CD8-positive, alpha-beta memory T cell (primary cell): Measurements from ENCODE around the gene NUP93. TPM values are rescaled to one million over a fixed set of nuclear protein-coding genes. Genes with fewer than 3 reads are reported as not detected.

Experiments used
- CTCF ChIA-PET: fragments of 350-600 bp; sonication (Branson Sonifier 250); formaldehyde crosslinking; loops from one replicate; lab custom pipeline; 2021; ENCODE audit warnings: antibody characterized with exemption; lab: Charles Lee
- POLR2A ChIA-PET: fragments of 350-600 bp; sonication (Branson Sonifier 250); formaldehyde crosslinking; loops from one replicate; lab custom pipeline; 2021; ENCODE audit warnings: antibody characterized with exemption; lab: Charles Lee
- DNase-seq, 5 donors: peaks; one replicate each; pipeline versions ENCODE4 v3.0.0 to v3.0.0-alpha.2; 2020 to 2022; ENCODE audit warnings: mixed read lengths in 1 of 5
- H3K27ac ChIP-seq: one replicate; pipeline ENCODE4 v1.7.0; 2013; ENCODE audit warnings: low read depth, mild to moderate bottlenecking, low read length, moderate library complexity
- H3K27me3 ChIP-seq: 2 replicates; pipeline ENCODE4 v1.7.0; 2013; ENCODE audit warnings: low read length, mild to moderate bottlenecking; ENCODE audit not compliant: insufficient read depth, poor library complexity, severe bottlenecking
- H3K36me3 ChIP-seq: 2 replicates; pipeline ENCODE4 v1.7.0; 2013; ENCODE audit warnings: mild to moderate bottlenecking, low read length, moderate library complexity; ENCODE audit not compliant: insufficient read depth
- H3K4me1 ChIP-seq: 2 replicates; pipeline ENCODE4 v1.7.0; 2013; ENCODE audit warnings: mild to moderate bottlenecking, low read length, moderate library complexity; ENCODE audit not compliant: insufficient read depth
- H3K4me3 ChIP-seq: 2 replicates; pipeline ENCODE4 v1.7.0; 2013; ENCODE audit warnings: mild to moderate bottlenecking, low read length
- H3K9me3 ChIP-seq: 2 replicates; pipeline ENCODE4 v1.7.0; 2013; ENCODE audit warnings: mild to moderate bottlenecking, low read length
- H3K27ac Mint-ChIP-seq, 8 donors: one replicate each; pipeline ENCODE4 v1.8.0; 2020 to 2021; ENCODE audit warnings: mixed read lengths in 8 of 8, mild to moderate bottlenecking in 6 of 8, inconsistent platforms in 3 of 8, moderate library complexity in 3 of 8
- H3K27me3 Mint-ChIP-seq, 2 donors: one replicate each; pipeline ENCODE4 v1.8.0; 2020 to 2021; ENCODE audit warnings: mixed read lengths in 2 of 2, mild to moderate bottlenecking in 1 of 2, moderate library complexity in 1 of 2
- H3K36me3 Mint-ChIP-seq, 3 donors: one replicate each; pipeline ENCODE4 v1.8.0; 2020 to 2021; ENCODE audit warnings: mixed read lengths in 3 of 3, inconsistent platforms in 1 of 3, mild to moderate bottlenecking in 1 of 3
- H3K4me1 Mint-ChIP-seq, 3 donors: one replicate each; pipeline ENCODE4 v1.8.0; 2020 to 2021; ENCODE audit warnings: mixed read lengths in 3 of 3, inconsistent platforms in 1 of 3, mild to moderate bottlenecking in 1 of 3
- H3K4me3 Mint-ChIP-seq, 7 donors: one replicate each; pipeline ENCODE4 v1.8.0; 2020 to 2021; ENCODE audit warnings: mixed read lengths in 7 of 7, mild to moderate bottlenecking in 6 of 7, moderate library complexity in 4 of 7, inconsistent platforms in 2 of 7
- H3K9me3 Mint-ChIP-seq, 5 donors: one replicate each; pipeline ENCODE4 v1.8.0; 2020 to 2022; ENCODE audit warnings: mixed read lengths in 5 of 5, mild to moderate bottlenecking in 3 of 5, moderate library complexity in 2 of 5, inconsistent platforms in 1 of 5
- polyA plus RNA-seq: library from polyadenylated mRNA; unstranded; fragments of 300-500 nt; fragmentation: Illumina TruSeq; gene quantifications from one replicate; pipeline ENCODE4 v1.2.3, GENCODE V29; 2021
- total RNA-seq, 2 experiments: library from RNA; stranded (reverse); gene quantifications; one replicate each; pipeline ENCODE4 v1.2.3, GENCODE V29; 2021

The NUP93 gene
- total and polyA plus RNA-seq, 3 experiments from 2014 or later, result 93.8 to 155 (median 153) TPM

GRCh38 chr16:56776562-56776961, 46.6 kb downstream of the NUP93 start:
- ChIA-PET POLR2A (no interaction called here), CTCF (no interaction called here)
- H3K36me3 Mint-ChIP-seq, result peaks cover 0 to 5% (median 0%) of the 10 kb centered on the region in 3 donors
- H3K4me3 ChIP-seq, result no peak overlapping the region
- no peaks in the 10 kb centered on the region for H3K9me3 Mint-ChIP-seq
- H3K27me3 Mint-ChIP-seq, result no peaks in the 10 kb centered on the region
- no peaks in the 10 kb centered on the region for H3K4me1 ChIP-seq
- H3K27ac Mint-ChIP-seq, result no peak overlapping the region
- H3K4me3 Mint-ChIP-seq, result no peak overlapping the region
- H3K36me3 ChIP-seq, result no peaks in the 10 kb centered on the region
- H3K27me3 ChIP-seq, result no peaks in the 10 kb centered on the region
- H3K27ac ChIP-seq, result no peak overlapping the region
- peaks cover 44 to 62% (median 49%) of the 10 kb centered on the region in 3 donors for H3K4me1 Mint-ChIP-seq
- no peaks in the 10 kb centered on the region for H3K9me3 ChIP-seq
- DNase-seq, result no peak

- no peaks in the 10 kb centered on the region for H3K27me3 ChIP-seq
- no peak overlapping the region for H3K27ac Mint-ChIP-seq
- no peaks in the 10 kb centered on the region for H3K36me3 ChIP-seq
- H3K36me3 Mint-ChIP-seq, result peaks cover 0 to 5% (median 0%) of the 10 kb centered on the region in 3 donors
- no peaks in the 10 kb centered on the region for H3K9me3 ChIP-seq
- ChIA-PET CTCF (no interaction called here), POLR2A (no interaction called here)
- H3K27me3 Mint-ChIP-seq, result peaks cover 0 to 1% of the 10 kb centered on the region in 2 donors
- no peak overlapping the region for H3K27ac ChIP-seq
- no peak overlapping the region for H3K4me3 Mint-ChIP-seq
- H3K4me3 ChIP-seq, result no peak overlapping the region
- no peak for DNase-seq
- H3K9me3 Mint-ChIP-seq, result no peaks in the 10 kb centered on the region
- H3K4me1 ChIP-seq, result no peaks in the 10 kb centered on the region
- H3K4me1 Mint-ChIP-seq, result peaks cover 44 to 62% (median 49%) of the 10 kb centered on the region in 3 donors
Observed at GRCh38 chr16:56777001-56777400, 47.1 kb downstream of the NUP93 start.

DNA sequence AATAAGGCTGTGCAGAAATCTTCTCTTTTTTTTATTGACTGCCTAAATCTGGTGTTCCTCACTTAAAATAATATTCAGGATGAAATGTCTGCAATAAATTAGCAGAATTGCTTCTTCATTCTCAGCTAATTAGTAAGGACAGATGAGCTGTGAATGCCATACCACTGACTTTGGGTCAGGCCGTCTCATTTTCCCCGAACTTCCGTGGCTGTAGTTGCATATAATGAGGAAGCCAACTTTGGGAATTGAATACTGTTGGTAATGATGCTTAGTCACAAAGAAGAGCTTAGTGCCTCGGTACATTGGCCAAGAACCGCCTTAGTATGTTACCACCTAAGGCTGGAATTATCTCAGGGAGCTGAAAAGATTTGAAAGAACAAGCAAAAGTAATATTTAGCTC, 47.6 kb downstream of the NUP93 start:
- Histone ChIP-seq H3K27ac (no peak overlapping the region), H3K27me3 (no peaks in the 10 kb centered on the region), H3K9me3 (no peaks in the 10 kb centered on the region), H3K36me3 (no peaks in the 10 kb centered on the region), H3K4me1 (no peaks in the 10 kb centered on the region), H3K4me3 (no peak overlapping the region)
- H3K36me3 Mint-ChIP-seq, result peaks cover 0 to 7% (median 0%) of the 10 kb centered on the region in 3 donors
- no peak overlapping the region for H3K27ac Mint-ChIP-seq
- peaks cover 0 to 1% of the 10 kb centered on the region in 2 donors for H3K27me3 Mint-ChIP-seq
- ChIA-PET CTCF (no interaction called here), POLR2A (no interaction called here)
- H3K9me3 Mint-ChIP-seq, result no peaks in the 10 kb centered on the region
- no peak for DNase-seq
- peaks cover 42 to 58% (median 49%) of the 10 kb centered on the region in 3 donors for H3K4me1 Mint-ChIP-seq
- H3K4me3 Mint-ChIP-seq, result no peak overlapping the region

DNA sequence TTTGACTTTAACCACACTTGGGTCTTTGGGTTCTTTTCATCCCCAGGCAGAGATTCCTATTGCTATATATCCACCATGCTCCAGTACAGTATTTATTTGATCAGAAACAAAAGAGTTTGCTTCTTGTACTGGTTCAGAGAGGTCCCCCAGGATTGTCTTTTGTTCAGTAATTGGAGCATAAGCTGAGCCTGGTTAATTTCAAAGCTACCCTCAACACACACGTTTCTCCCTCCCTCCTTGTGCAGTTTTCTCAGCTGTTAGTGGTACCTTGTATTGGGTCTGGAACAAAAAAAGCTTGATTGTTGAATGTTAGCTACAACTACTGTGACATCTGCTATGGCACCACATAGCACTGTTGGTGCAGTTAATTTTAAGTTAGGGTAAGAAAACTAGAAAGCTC, 50.0 kb downstream of the NUP93 start:
- ChIA-PET CTCF (interaction anchor here (1.7 kb wide), 1 partner anchor 13 kb away, joined by 4 read pairs; no protein-coding TSS in a partner anchor), POLR2A (no interaction called here)
- Histone ChIP-seq H3K4me1 (no peaks in the 10 kb centered on the region), H3K4me3 (no peak overlapping the region), H3K36me3 (no peaks in the 10 kb centered on the region), H3K9me3 (no peaks in the 10 kb centered on the region), H3K27ac (no peak overlapping the region), H3K27me3 (no peaks in the 10 kb centered on the region)
- peak overlapping the region in 3 of 8 donors; percentile 26 to 79 (median 58) for H3K27ac Mint-ChIP-seq
- H3K4me3 Mint-ChIP-seq, result no peak overlapping the region
- H3K4me1 Mint-ChIP-seq, result peaks cover 45 to 55% (median 48%) of the 10 kb centered on the region in 3 donors
- peaks cover 0 to 1% of the 10 kb centered on the region in 2 donors for H3K27me3 Mint-ChIP-seq
- no peak for DNase-seq
- H3K36me3 Mint-ChIP-seq, result peaks cover 0 to 8% (median 0%) of the 10 kb centered on the region in 3 donors
- no peaks in the 10 kb centered on the region for H3K9me3 Mint-ChIP-seq

DNA sequence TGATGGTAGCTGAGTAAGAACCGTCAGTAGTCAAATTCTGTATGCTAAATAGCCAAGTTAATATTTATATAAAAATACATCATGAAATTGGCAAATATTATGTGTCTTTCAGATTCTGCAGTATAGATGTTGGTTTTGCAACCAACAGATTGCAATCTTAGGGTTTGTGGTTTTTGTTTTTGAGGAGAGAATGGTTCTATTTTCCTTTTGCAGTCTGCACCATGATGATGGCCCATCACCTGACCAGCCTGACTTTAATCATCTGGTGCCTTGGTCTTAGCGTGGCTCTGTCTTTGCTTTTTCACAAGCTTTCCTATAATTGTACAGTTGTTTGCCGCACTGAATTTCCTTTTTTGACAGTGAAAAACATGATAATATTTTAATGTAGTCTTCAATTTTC, 50.7 kb downstream of the NUP93 start:
- Mint-ChIP-seq H3K4me1 (peaks cover 45 to 55% (median 48%) of the 10 kb centered on the region in 3 donors), H3K9me3 (no peaks in the 10 kb centered on the region), H3K36me3 (peaks cover 0 to 8% (median 0%) of the 10 kb centered on the region in 3 donors), H3K27ac (peak overlapping the region in 3 of 8 donors; percentile 4 to 41 (median 7)), H3K27me3 (peaks cover 0 to 1% of the 10 kb centered on the region in 2 donors), H3K4me3 (peak overlapping the region in 4 of 7 donors; percentile 4 to 41 (median 36))
- H3K36me3 ChIP-seq, result no peaks in the 10 kb centered on the region
- ChIA-PET POLR2A (no interaction called here), CTCF (interaction anchor here (1.7 kb wide), 1 partner anchor 13 kb away, joined by 4 read pairs; no protein-coding TSS in a partner anchor)
- H3K4me1 ChIP-seq, result no peaks in the 10 kb centered on the region
- H3K9me3 ChIP-seq, result no peaks in the 10 kb centered on the region
- H3K27me3 ChIP-seq, result no peaks in the 10 kb centered on the region
- no peak for DNase-seq
- no peak overlapping the region for H3K27ac ChIP-seq
- H3K4me3 ChIP-seq, result no peak overlapping the region

DNA sequence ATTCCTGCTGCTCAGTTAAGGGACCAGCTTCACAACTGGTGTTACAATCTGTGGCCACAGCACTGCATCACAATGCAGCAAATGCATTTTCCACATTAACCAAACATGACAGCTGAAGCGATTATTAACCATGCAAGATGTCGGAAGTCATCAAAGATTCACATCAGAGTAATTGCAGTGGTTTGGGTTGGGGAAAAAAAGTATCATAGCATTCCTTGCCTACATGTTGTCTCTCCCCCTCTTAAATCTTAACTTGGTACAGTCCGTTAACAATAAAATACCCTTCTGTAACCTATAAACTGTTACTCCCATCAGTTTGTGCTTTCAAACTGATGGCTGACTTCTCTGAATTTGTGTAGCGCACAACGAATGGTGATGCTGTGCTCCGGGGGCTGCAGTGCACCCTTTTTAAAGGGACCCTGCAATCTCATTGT, 51.6 kb downstream of the NUP93 start:
- Mint-ChIP-seq H3K4me3 (no peak overlapping the region), H3K27me3 (peaks cover 0 to 1% of the 10 kb centered on the region in 2 donors), H3K27ac (no peak overlapping the region), H3K36me3 (peaks cover 0 to 8% (median 0%) of the 10 kb centered on the region in 3 donors), H3K9me3 (no peaks in the 10 kb centered on the region), H3K4me1 (peaks cover 45 to 55% (median 52%) of the 10 kb centered on the region in 3 donors)
- ChIA-PET CTCF (interaction anchor here (1.7 kb wide), 1 partner anchor 12 kb away, joined by 4 read pairs; no protein-coding TSS in a partner anchor), POLR2A (no interaction called here)
- no peak for DNase-seq
- Histone ChIP-seq H3K27ac (no peak overlapping the region), H3K9me3 (no peaks in the 10 kb centered on the region), H3K4me3 (no peak overlapping the region), H3K36me3 (no peaks in the 10 kb centered on the region), H3K27me3 (no peaks in the 10 kb centered on the region), H3K4me1 (no peaks in the 10 kb centered on the region)

- Mint-ChIP-seq H3K4me1 (peaks cover 42 to 51% (median 46%) of the 10 kb centered on the region in 3 donors), H3K4me3 (no peak overlapping the region), H3K9me3 (no peaks in the 10 kb centered on the region), H3K27me3 (peaks cover 0 to 1% of the 10 kb centered on the region in 2 donors), H3K36me3 (peaks cover 0 to 5% (median 3%) of the 10 kb centered on the region in 3 donors), H3K27ac (no peak overlapping the region)
- no peaks in the 10 kb centered on the region for H3K27me3 ChIP-seq
- DNase-seq, result no peak
- CTCF ChIA-PET, result no interaction called here
- no peak overlapping the region for H3K4me3 ChIP-seq
- H3K27ac ChIP-seq, result no peak overlapping the region
- POLR2A ChIA-PET, result no interaction called here
- no peaks in the 10 kb centered on the region for H3K4me1 ChIP-seq
- H3K9me3 ChIP-seq, result no peaks in the 10 kb centered on the region
- no peaks in the 10 kb centered on the region for H3K36me3 ChIP-seq
Observed at GRCh38 chr16:56783344-56783743, 53.4 kb downstream of the NUP93 start.

- no peak overlapping the region for H3K4me3 ChIP-seq
- H3K36me3 ChIP-seq, result no peaks in the 10 kb centered on the region
- no peaks in the 10 kb centered on the region for H3K9me3 ChIP-seq
- no peaks in the 10 kb centered on the region for H3K9me3 Mint-ChIP-seq
- no peaks in the 10 kb centered on the region for H3K27me3 ChIP-seq
- CTCF ChIA-PET, result interaction anchor here (1.0 kb wide), 1 partner anchor 8 kb away, joined by 3 read pairs; no protein-coding TSS in a partner anchor
- peaks cover 0 to 5% (median 3%) of the 10 kb centered on the region in 3 donors for H3K36me3 Mint-ChIP-seq
- no peak overlapping the region for H3K27ac ChIP-seq
- H3K4me1 ChIP-seq, result no peaks in the 10 kb centered on the region
- H3K4me1 Mint-ChIP-seq, result peaks cover 27 to 32% (median 28%) of the 10 kb centered on the region in 3 donors
- H3K27ac Mint-ChIP-seq, result no peak overlapping the region
- no peak overlapping the region for H3K4me3 Mint-ChIP-seq
- POLR2A ChIA-PET, result no interaction called here
- DNase-seq, result no peak
- H3K27me3 Mint-ChIP-seq, result peaks cover 0 to 1% of the 10 kb centered on the region in 2 donors
Observed at GRCh38 chr16:56785317-56785716, 55.4 kb downstream of the NUP93 start.
